IMR-90 (cell line): ENCODE results near the gene CEMIP2.

Source experiments
- FOS ChIP-seq: fragments of 150-350 bp; IDR thresholded peaks from 2 replicates; pipeline ENCODE4 v1.6.1; 2016; ENCODE audit warnings: low read depth, low read length
- MAFK ChIP-seq: IDR thresholded peaks from 2 replicates; pipeline ENCODE4 v1.6.1; 2012; ENCODE audit warnings: low read depth, low read length, improper control_type of control experiment
- MXI1 ChIP-seq: IDR thresholded peaks from 2 replicates; pipeline ENCODE4 v1.6.1; 2012; ENCODE audit warnings: low read depth, mild to moderate bottlenecking, low read length, moderate library complexity, borderline replicate concordance
- POLR2A ChIP-seq: IDR thresholded peaks from 2 replicates; pipeline ENCODE4 v1.6.1; 2012; ENCODE audit warnings: mild to moderate bottlenecking, low read depth, low read length
- RFX5 ChIP-seq: IDR thresholded peaks from 2 replicates; pipeline ENCODE4 v1.8.0; 2012; ENCODE audit warnings: low read depth, mild to moderate bottlenecking, low read length, moderate library complexity
- SMC3 ChIP-seq: fragments of 150-350 bp; IDR thresholded peaks from 2 replicates; pipeline ENCODE4 v1.6.1; 2016; ENCODE audit warnings: low read depth, mild to moderate bottlenecking, antibody characterized with exemption, low read length, moderate library complexity
- TF ChIP-seq, protein P1 (sequence below): conservative IDR thresholded peaks from 2 replicates; pipeline ENCODE4 v1.5.1; 2012; ENCODE audit warnings: mild to moderate bottlenecking, low read depth, low read length, improper control_type of control experiment
- TF ChIP-seq, protein P2 (sequence below): fragments of 150-350 bp; IDR thresholded peaks from 2 replicates; pipeline ENCODE4 v1.6.1; 2017; ENCODE audit warnings: mild to moderate bottlenecking, antibody characterized with exemption, low read length, low read depth

DNA sequence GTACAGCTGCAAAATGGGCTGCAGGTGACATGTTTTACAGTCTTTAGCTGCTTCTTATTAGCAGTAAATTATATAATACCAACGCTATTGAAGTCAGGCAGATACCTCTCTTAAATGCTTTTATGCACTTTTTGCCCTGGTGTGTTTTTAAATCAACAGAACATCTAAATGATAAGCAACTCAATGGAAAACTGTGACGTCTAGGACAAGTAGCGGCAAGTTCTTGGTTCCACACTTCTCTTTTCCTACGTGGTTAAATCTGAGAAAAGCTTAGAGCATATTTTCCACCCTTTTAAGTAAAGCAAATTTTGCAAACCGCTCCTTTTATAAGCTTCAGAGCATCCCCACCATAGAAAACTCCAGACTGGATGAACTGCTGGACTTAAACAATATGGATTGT lies 58.1 kb downstream of the CEMIP2 start:
- TF ChIP-seq, protein P1, sequence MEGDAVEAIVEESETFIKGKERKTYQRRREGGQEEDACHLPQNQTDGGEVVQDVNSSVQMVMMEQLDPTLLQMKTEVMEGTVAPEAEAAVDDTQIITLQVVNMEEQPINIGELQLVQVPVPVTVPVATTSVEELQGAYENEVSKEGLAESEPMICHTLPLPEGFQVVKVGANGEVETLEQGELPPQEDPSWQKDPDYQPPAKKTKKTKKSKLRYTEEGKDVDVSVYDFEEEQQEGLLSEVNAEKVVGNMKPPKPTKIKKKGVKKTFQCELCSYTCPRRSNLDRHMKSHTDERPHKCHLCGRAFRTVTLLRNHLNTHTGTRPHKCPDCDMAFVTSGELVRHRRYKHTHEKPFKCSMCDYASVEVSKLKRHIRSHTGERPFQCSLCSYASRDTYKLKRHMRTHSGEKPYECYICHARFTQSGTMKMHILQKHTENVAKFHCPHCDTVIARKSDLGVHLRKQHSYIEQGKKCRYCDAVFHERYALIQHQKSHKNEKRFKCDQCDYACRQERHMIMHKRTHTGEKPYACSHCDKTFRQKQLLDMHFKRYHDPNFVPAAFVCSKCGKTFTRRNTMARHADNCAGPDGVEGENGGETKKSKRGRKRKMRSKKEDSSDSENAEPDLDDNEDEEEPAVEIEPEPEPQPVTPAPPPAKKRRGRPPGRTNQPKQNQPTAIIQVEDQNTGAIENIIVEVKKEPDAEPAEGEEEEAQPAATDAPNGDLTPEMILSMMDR, result no peak
- no peak for TF ChIP-seq POLR2A
- TF ChIP-seq RFX5, result no peak
- no peak for TF ChIP-seq MAFK
- no peak for TF ChIP-seq SMC3
- no peak for TF ChIP-seq MXI1
- TF ChIP-seq, protein P2, sequence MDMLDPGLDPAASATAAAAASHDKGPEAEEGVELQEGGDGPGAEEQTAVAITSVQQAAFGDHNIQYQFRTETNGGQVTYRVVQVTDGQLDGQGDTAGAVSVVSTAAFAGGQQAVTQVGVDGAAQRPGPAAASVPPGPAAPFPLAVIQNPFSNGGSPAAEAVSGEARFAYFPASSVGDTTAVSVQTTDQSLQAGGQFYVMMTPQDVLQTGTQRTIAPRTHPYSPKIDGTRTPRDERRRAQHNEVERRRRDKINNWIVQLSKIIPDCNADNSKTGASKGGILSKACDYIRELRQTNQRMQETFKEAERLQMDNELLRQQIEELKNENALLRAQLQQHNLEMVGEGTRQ, result no peak
- TF ChIP-seq FOS, result no peak
